Measurements from ENCODE around the gene CLBA1. TPM values are rescaled to one million over a fixed set of nuclear protein-coding genes. Genes with fewer than 3 reads are reported as not detected.

CLBA1 gene
- total and polyA plus RNA-seq, 9 of the 15 experiments (the other 6 are each of a cell fraction or from before 2014, with no cell fraction given), result 0.04 to 3.9 (median 2.6) TPM

- no peak for TF ChIP-seq RERE (CRISPR knock-in tag; IDR thresholded peaks at IDR 0.05; ENCODE audit: borderline replicate concordance)
- TF ChIP-seq ZFP1 (CRISPR knock-in tag; IDR thresholded peaks at IDR 0.05), result no peak
- no peak for TF ChIP-seq ZNF644 (tag; IDR thresholded peaks at IDR 0.05; ENCODE audit: low read depth)
- no peak for TF ChIP-seq ARHGAP35 (IDR thresholded peaks at IDR 0.05; ENCODE audit: partially characterized antibody)
- no peak for TF ChIP-seq ZSCAN32 (CRISPR knock-in tag; IDR thresholded peaks at IDR 0.05)
- TF ChIP-seq SMARCE1 (IDR thresholded peaks at IDR 0.05), result no peak
- peak; percentile 36 to 78; a peak in 2 of 4 replicates for TF ChIP-seq SIN3A (IDR thresholded peaks at IDR 0.05; ENCODE audit: borderline replicate concordance in 2 of 2, control insufficient read depth in 1 of 2, low read depth in 2 of 2, low read length in 2 of 2)
- no peak for TF ChIP-seq ZNF778 (CRISPR knock-in tag; IDR thresholded peaks at IDR 0.05)
- TF ChIP-seq ZBTB11 (CRISPR knock-in tag; IDR thresholded peaks at IDR 0.05), result no peak
- no peak for TF ChIP-seq CUX1 (CRISPR knock-in tag; IDR thresholded peaks at IDR 0.05)
- TF ChIP-seq CBX5 (IDR thresholded peaks at IDR 0.05; ENCODE audit: borderline replicate concordance, low read depth), result no peak
- TF ChIP-seq ZNF12 (CRISPR knock-in tag; IDR thresholded peaks at IDR 0.05), result no peak
Observed at GRCh38 chr14:105020815-105021655, 35.4 kb downstream of the CLBA1 start, which contains the start of gene CDCA4 (continued).

Measured in K562 (cell line).